Neural cell (in vitro differentiated cells): Measurements from ENCODE around the gene NCOR1. TPM values are rescaled to one million over a fixed set of nuclear protein-coding genes. Genes with fewer than 3 reads are reported as not detected.

Source experiments
- H2AFZ ChIP-seq: fragments of 200-600, 300-800 bp; sonication (generic), shearing (Covaris generic); 2 replicates; pipeline ENCODE4 v1.6.0; 2014; ENCODE audit warnings: low read depth, mild to moderate bottlenecking, antibody characterized with exemption, low read length, moderate library complexity
- H3F3A ChIP-seq: fragments of 200-600 bp; shearing (Covaris generic); 2 replicates; pipeline ENCODE4 v1.6.1; 2016; ENCODE audit warnings: mild to moderate bottlenecking, moderate library complexity, mixed read lengths, antibody characterized with exemption, low read length; ENCODE audit not compliant: insufficient read depth, poor library complexity, severe bottlenecking
- H3K27ac ChIP-seq: fragments of 200-600, 300-800 bp; sonication (generic), shearing (Covaris generic); 2 replicates; pipeline ENCODE4 v1.5.1; 2014; ENCODE audit warnings: mild to moderate bottlenecking, low read length, moderate library complexity
- H3K27me3 ChIP-seq: fragments of 300-800, 200-600 bp; sonication (generic), shearing (Covaris generic); 2 replicates; pipeline ENCODE4 v1.6.0; 2014; ENCODE audit warnings: mild to moderate bottlenecking, low read depth, low read length, moderate library complexity; ENCODE audit not compliant: insufficient read depth
- H3K36me3 ChIP-seq: fragments of 300-800, 200-600 bp; sonication (generic), shearing (Covaris generic); 2 replicates; pipeline ENCODE4 v1.5.1; 2014; ENCODE audit warnings: mild to moderate bottlenecking, antibody characterized with exemption, low read length, moderate library complexity; ENCODE audit not compliant: insufficient read depth
- H3K4me2 ChIP-seq: fragments of 300-800, 200-600 bp; sonication (generic), shearing (Covaris generic); 2 replicates; pipeline ENCODE4 v1.6.0; 2014; ENCODE audit warnings: mild to moderate bottlenecking, low read length
- H3K4me3 ChIP-seq: fragments of 300-800, 200-600 bp; sonication (generic), shearing (Covaris generic); 2 replicates; pipeline ENCODE4 v1.5.1; 2014; ENCODE audit warnings: mild to moderate bottlenecking, low read length, moderate library complexity
- H3K79me2 ChIP-seq: fragments of 200-600 bp; shearing (Covaris generic); replicated peaks from 2 replicates; pipeline ENCODE4 v1.6.0; 2014; ENCODE audit warnings: mild to moderate bottlenecking, low read length, moderate library complexity; ENCODE audit not compliant: insufficient read depth
- H3K9ac ChIP-seq: fragments of 300-800, 200-600 bp; sonication (generic), shearing (Covaris generic); 2 replicates; pipeline ENCODE4 v1.6.1; 2016; ENCODE audit warnings: mild to moderate bottlenecking, low read length, mixed read lengths
- H3K9me2 ChIP-seq: fragments of 200-600 bp; shearing (Covaris generic); 2 replicates; pipeline ENCODE4 v1.6.1; 2016; ENCODE audit warnings: mild to moderate bottlenecking, low read length, mixed read lengths; ENCODE audit not compliant: insufficient read depth
- H3K9me3 ChIP-seq: fragments of 200-600, 300-800 bp; sonication (generic), shearing (Covaris generic); 2 replicates; pipeline ENCODE4 v1.6.1; 2016; ENCODE audit warnings: mild to moderate bottlenecking, mixed run types, low read length, moderate library complexity, mixed read lengths
- H4K20me1 ChIP-seq: fragments of 200-600 bp; shearing (Covaris generic); 2 replicates; pipeline ENCODE4 v1.6.1; 2016; ENCODE audit warnings: mild to moderate bottlenecking, mixed run types; ENCODE audit not compliant: insufficient read depth
- CTCF ChIP-seq: fragments of 450-650 bp; IDR thresholded peaks from 2 replicates; pipeline ENCODE4 v1.5.1; 2014; ENCODE audit warnings: antibody characterized with exemption, mild to moderate bottlenecking, moderate library complexity; ENCODE audit not compliant: poor library complexity, severe bottlenecking
- EP300 ChIP-seq: fragments of 450-650 bp; conservative IDR thresholded peaks from 2 replicates; pipeline ENCODE4 v1.6.1; 2014; ENCODE audit warnings: antibody characterized with exemption, mild to moderate bottlenecking, moderate library complexity; ENCODE audit not compliant: poor library complexity, severe bottlenecking
- EZH2 ChIP-seq: fragments of 200-600, 300-800 bp; shearing (Covaris generic), sonication (generic); IDR thresholded peaks from 2 replicates; pipeline ENCODE4 v1.6.1; 2014; ENCODE audit warnings: antibody characterized with exemption, low read length, borderline replicate concordance, mild to moderate bottlenecking; ENCODE audit not compliant: insufficient read depth, poor library complexity, severe bottlenecking
- MXI1 ChIP-seq: fragments of 450-650 bp; conservative IDR thresholded peaks from 2 replicates; pipeline ENCODE4 v1.6.1; 2014; ENCODE audit warnings: antibody characterized with exemption, mild to moderate bottlenecking; ENCODE audit not compliant: poor library complexity, severe bottlenecking
- POLR2AphosphoS5 ChIP-seq: IDR thresholded peaks from 2 replicates; pipeline ENCODE4 v1.6.1; 2012
- RAD21 ChIP-seq: fragments of 450-650 bp; conservative IDR thresholded peaks from 2 replicates; pipeline ENCODE4 v1.6.1; 2014; ENCODE audit warnings: antibody characterized with exemption, mild to moderate bottlenecking, moderate library complexity
- REST ChIP-seq: IDR thresholded peaks from 2 replicates; pipeline ENCODE4 v1.6.1; 2012; ENCODE audit warnings: borderline replicate concordance
- SMC3 ChIP-seq: fragments of 450-650 bp; conservative IDR thresholded peaks from 2 replicates; pipeline ENCODE4 v1.6.1; 2014; ENCODE audit warnings: antibody characterized with exemption, mild to moderate bottlenecking, moderate library complexity; ENCODE audit not compliant: poor library complexity
- TAF1 ChIP-seq: IDR thresholded peaks from 2 replicates; pipeline ENCODE4 v1.6.1; 2012; ENCODE audit warnings: low read depth
- polyA plus RNA-seq: library from polyadenylated mRNA; depleted of rRNA; stranded (reverse); fragments of >200 nt; gene quantifications from 2 replicates; pipeline ENCODE4 v1.2.3, GENCODE V29; 2014

The NCOR1 gene
- polyA plus RNA-seq, 1 donor from 2014 or later = 26.9 TPM

DNA sequence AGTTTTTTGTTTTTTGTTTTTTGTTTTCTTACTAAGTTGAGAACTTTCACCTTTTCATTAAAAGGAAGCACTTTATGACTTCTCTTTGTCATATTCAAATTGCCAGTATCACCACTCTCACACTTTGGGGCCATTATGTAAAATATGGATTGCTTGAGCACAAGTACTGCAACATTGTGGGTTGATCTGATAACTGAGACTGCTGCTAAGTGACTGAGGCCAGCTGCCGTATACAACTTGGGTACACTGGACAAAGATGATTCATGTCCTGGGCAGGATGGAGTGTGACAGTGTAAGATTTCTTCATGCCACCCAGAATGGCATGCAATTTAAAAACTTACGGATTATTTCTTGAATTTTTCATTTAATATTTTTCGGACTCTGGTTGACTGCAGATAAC lies 207.9 kb downstream of the NCOR1 start (continued):
- no peak for TF ChIP-seq REST

DNA sequence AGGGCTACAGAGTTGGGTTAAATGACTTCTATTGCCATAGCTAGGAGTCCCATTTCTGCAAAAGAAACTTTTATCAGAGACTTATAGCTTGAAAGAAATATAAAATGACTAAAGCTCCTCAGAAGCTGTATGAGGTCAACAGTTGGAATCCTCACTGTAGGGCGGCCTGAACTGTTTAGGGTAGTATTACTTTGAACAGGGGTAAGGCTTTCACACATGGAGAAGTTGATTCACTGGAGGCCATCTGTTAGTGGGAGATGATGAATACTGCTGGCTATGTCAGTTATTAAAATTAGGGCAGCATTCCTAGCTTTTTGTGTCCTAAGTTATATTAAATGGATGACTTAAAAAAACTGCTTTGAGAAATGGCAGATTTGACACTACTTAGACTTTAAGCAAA lies 209.7 kb downstream of the NCOR1 start:
- Histone ChIP-seq H3K9ac (no peak overlapping the region), H3K36me3 (peaks cover 22% of the 10 kb centered on the region), H3K4me3 (no peak overlapping the region), H3K27me3 (no peaks in the 10 kb centered on the region), H3K9me2 (no peaks in the 10 kb centered on the region), H3K79me2 (peaks cover 17% of the 10 kb centered on the region), H3K27ac (no peak overlapping the region), H3K4me2 (no peak overlapping the region), H3F3A (no peaks in the 10 kb centered on the region), H2AFZ (no peak overlapping the region), H3K9me3 (no peaks in the 10 kb centered on the region), H4K20me1 (no peaks in the 10 kb centered on the region)
- TF ChIP-seq REST = no peak

GRCh38 chr17:16003841-16004240 lies 211.5 kb downstream of the NCOR1 start:
- no peak overlapping the region for H3K4me3 ChIP-seq
- H3K36me3 ChIP-seq = peaks cover 22% of the 10 kb centered on the region
- no peaks in the 10 kb centered on the region for H3K9me3 ChIP-seq
- H2AFZ ChIP-seq = no peak overlapping the region
- H4K20me1 ChIP-seq = no peaks in the 10 kb centered on the region
- no peaks in the 10 kb centered on the region for H3K9me2 ChIP-seq
- H3K27me3 ChIP-seq = no peaks in the 10 kb centered on the region
- H3F3A ChIP-seq = no peaks in the 10 kb centered on the region
- TF ChIP-seq TAF1 (no peak), RAD21 (no peak), SMC3 (no peak), REST (no peak), POLR2AphosphoS5 (no peak), CTCF (no peak), EZH2 (no peak), EP300 (no peak), MXI1 (no peak)
- H3K79me2 ChIP-seq = peaks cover 19% of the 10 kb centered on the region
- H3K9ac ChIP-seq = no peak overlapping the region
- no peak overlapping the region for H3K4me2 ChIP-seq
- H3K27ac ChIP-seq = no peak overlapping the region
